CD8-positive, alpha-beta memory T cell (primary cell): ENCODE measurements around the gene ARSA. TPM values are rescaled to one million over a fixed set of nuclear protein-coding genes. Genes with fewer than 3 reads are reported as not detected.

Experiments used
- CTCF ChIA-PET: fragments of 350-600 bp; sonication (Branson Sonifier 250); formaldehyde crosslinking; loops from one replicate; lab custom pipeline; 2021; ENCODE audit warnings: antibody characterized with exemption; lab: Charles Lee
- POLR2A ChIA-PET: fragments of 350-600 bp; sonication (Branson Sonifier 250); formaldehyde crosslinking; loops from one replicate; lab custom pipeline; 2021; ENCODE audit warnings: antibody characterized with exemption; lab: Charles Lee
- DNase-seq, 5 donors: peaks; one replicate each; pipeline versions ENCODE4 v3.0.0 to v3.0.0-alpha.2; 2020 to 2022; ENCODE audit warnings: mixed read lengths in 1 of 5
- H3K27ac ChIP-seq: one replicate; pipeline ENCODE4 v1.7.0; 2013; ENCODE audit warnings: low read depth, mild to moderate bottlenecking, low read length, moderate library complexity
- H3K27me3 ChIP-seq: 2 replicates; pipeline ENCODE4 v1.7.0; 2013; ENCODE audit warnings: low read length, mild to moderate bottlenecking; ENCODE audit not compliant: insufficient read depth, poor library complexity, severe bottlenecking
- H3K36me3 ChIP-seq: 2 replicates; pipeline ENCODE4 v1.7.0; 2013; ENCODE audit warnings: mild to moderate bottlenecking, low read length, moderate library complexity; ENCODE audit not compliant: insufficient read depth
- H3K4me1 ChIP-seq: 2 replicates; pipeline ENCODE4 v1.7.0; 2013; ENCODE audit warnings: mild to moderate bottlenecking, low read length, moderate library complexity; ENCODE audit not compliant: insufficient read depth
- H3K4me3 ChIP-seq: 2 replicates; pipeline ENCODE4 v1.7.0; 2013; ENCODE audit warnings: mild to moderate bottlenecking, low read length
- H3K9me3 ChIP-seq: 2 replicates; pipeline ENCODE4 v1.7.0; 2013; ENCODE audit warnings: mild to moderate bottlenecking, low read length
- H3K27ac Mint-ChIP-seq, 8 donors: one replicate each; pipeline ENCODE4 v1.8.0; 2020 to 2021; ENCODE audit warnings: mixed read lengths in 8 of 8, mild to moderate bottlenecking in 6 of 8, inconsistent platforms in 3 of 8, moderate library complexity in 3 of 8
- H3K27me3 Mint-ChIP-seq, 2 donors: one replicate each; pipeline ENCODE4 v1.8.0; 2020 to 2021; ENCODE audit warnings: mixed read lengths in 2 of 2, mild to moderate bottlenecking in 1 of 2, moderate library complexity in 1 of 2
- H3K36me3 Mint-ChIP-seq, 3 donors: one replicate each; pipeline ENCODE4 v1.8.0; 2020 to 2021; ENCODE audit warnings: mixed read lengths in 3 of 3, inconsistent platforms in 1 of 3, mild to moderate bottlenecking in 1 of 3
- H3K4me1 Mint-ChIP-seq, 3 donors: one replicate each; pipeline ENCODE4 v1.8.0; 2020 to 2021; ENCODE audit warnings: mixed read lengths in 3 of 3, inconsistent platforms in 1 of 3, mild to moderate bottlenecking in 1 of 3
- H3K4me3 Mint-ChIP-seq, 7 donors: one replicate each; pipeline ENCODE4 v1.8.0; 2020 to 2021; ENCODE audit warnings: mixed read lengths in 7 of 7, mild to moderate bottlenecking in 6 of 7, moderate library complexity in 4 of 7, inconsistent platforms in 2 of 7
- H3K9me3 Mint-ChIP-seq, 5 donors: one replicate each; pipeline ENCODE4 v1.8.0; 2020 to 2022; ENCODE audit warnings: mixed read lengths in 5 of 5, mild to moderate bottlenecking in 3 of 5, moderate library complexity in 2 of 5, inconsistent platforms in 1 of 5
- polyA plus RNA-seq: library from polyadenylated mRNA; unstranded; fragments of 300-500 nt; fragmentation: Illumina TruSeq; gene quantifications from one replicate; pipeline ENCODE4 v1.2.3, GENCODE V29; 2021
- total RNA-seq, 2 experiments: library from RNA; stranded (reverse); gene quantifications; one replicate each; pipeline ENCODE4 v1.2.3, GENCODE V29; 2021

ARSA gene
- total and polyA plus RNA-seq, 3 experiments from 2014 or later: 10.6 to 25.3 (median 23.6) TPM

- peaks cover 16 to 26% (median 24%) of the 10 kb centered on the region in 3 donors for H3K4me1 Mint-ChIP-seq
- Histone ChIP-seq H3K36me3 (no peaks in the 10 kb centered on the region), H3K4me1 (peaks cover 15% of the 10 kb centered on the region), H3K4me3 (no peak overlapping the region), H3K27ac (no peak overlapping the region), H3K9me3 (no peaks in the 10 kb centered on the region), H3K27me3 (no peaks in the 10 kb centered on the region)
- POLR2A ChIA-PET: no interaction called here
- peak overlapping the region in 1 of 7 donors; percentile 70 for H3K4me3 Mint-ChIP-seq
- no peaks in the 10 kb centered on the region for H3K27me3 Mint-ChIP-seq
- H3K9me3 Mint-ChIP-seq: peaks cover 0 to 5% (median 0%) of the 10 kb centered on the region in 5 donors
- CTCF ChIA-PET: interaction anchor here (1.5 to 1.8 kb wide), 2 partner anchors 10 to 105 kb away, joined by 5 to 7 read pairs; partner anchors contain the start of gene SCO2
- no peak for DNase-seq
- peaks cover 0 to 12% (median 0%) of the 10 kb centered on the region in 3 donors for H3K36me3 Mint-ChIP-seq
- H3K27ac Mint-ChIP-seq: peak overlapping the region in 3 of 8 donors; percentile 5 to 85 (median 7)
Measured at GRCh38 chr22:50630376-50630775, 2.4 kb upstream of the ARSA start.

DNA sequence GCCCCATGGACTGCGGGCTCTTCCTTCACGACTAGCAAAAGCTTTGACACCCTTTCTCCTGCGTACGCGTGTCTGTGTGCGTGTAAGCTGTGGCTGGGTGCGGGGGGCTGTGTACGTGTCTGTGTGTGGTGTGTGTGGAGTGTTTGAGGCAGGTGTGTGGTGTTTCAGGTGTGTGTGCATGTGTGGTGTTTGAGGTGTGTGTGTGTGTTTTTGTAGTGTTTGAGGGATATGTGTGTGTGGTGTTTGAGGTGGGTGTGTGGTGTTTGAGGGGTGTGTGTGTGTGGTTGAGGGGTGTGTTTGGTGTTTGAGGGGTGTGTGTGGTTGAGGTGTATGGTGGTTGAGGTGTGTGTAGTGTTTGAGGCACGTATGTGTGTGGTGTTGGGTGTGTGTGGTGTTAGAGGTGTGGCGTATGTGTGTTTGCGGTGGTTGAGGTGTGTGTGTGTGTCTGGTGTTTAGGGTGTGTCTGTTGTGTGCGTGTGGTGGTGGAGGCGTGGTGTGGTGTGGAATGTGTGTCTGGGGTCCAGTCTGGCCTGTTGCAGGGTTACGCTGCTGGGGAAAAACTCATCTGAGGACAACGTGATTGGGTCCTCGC lies 687 bp upstream of the ARSA start:
- Mint-ChIP-seq H3K36me3 (peaks cover 0 to 23% (median 2%) of the 10 kb centered on the region in 3 donors), H3K27ac (peak overlapping the region; percentile 82 to 99 (median 93)), H3K4me1 (peaks cover 18 to 30% (median 24%) of the 10 kb centered on the region in 3 donors), H3K27me3 (no peaks in the 10 kb centered on the region), H3K9me3 (peaks cover 0 to 5% (median 0%) of the 10 kb centered on the region in 5 donors), H3K4me3 (peak overlapping the region; percentile 75 to 90 (median 84))
- H3K4me3 ChIP-seq: peak overlapping the region; percentile 70
- ChIA-PET POLR2A (interaction anchor here (0.7 to 1.0 kb wide), 2 partner anchors 46 to 101 kb away, joined by 3 read pairs; no protein-coding TSS in a partner anchor), CTCF (interaction anchor here (1.7 kb wide), 1 partner anchor 103 kb away, joined by 4 read pairs; the partner anchor contains the start of gene SCO2)
- peaks cover 15% of the 10 kb centered on the region for H3K4me1 ChIP-seq
- H3K27me3 ChIP-seq: no peaks in the 10 kb centered on the region
- no peaks in the 10 kb centered on the region for H3K9me3 ChIP-seq
- peak overlapping the region; percentile 56 for H3K27ac ChIP-seq
- peak in 3 of 5 donors; percentile 17 to 62 (median 61) for DNase-seq
- no peaks in the 10 kb centered on the region for H3K36me3 ChIP-seq

DNA sequence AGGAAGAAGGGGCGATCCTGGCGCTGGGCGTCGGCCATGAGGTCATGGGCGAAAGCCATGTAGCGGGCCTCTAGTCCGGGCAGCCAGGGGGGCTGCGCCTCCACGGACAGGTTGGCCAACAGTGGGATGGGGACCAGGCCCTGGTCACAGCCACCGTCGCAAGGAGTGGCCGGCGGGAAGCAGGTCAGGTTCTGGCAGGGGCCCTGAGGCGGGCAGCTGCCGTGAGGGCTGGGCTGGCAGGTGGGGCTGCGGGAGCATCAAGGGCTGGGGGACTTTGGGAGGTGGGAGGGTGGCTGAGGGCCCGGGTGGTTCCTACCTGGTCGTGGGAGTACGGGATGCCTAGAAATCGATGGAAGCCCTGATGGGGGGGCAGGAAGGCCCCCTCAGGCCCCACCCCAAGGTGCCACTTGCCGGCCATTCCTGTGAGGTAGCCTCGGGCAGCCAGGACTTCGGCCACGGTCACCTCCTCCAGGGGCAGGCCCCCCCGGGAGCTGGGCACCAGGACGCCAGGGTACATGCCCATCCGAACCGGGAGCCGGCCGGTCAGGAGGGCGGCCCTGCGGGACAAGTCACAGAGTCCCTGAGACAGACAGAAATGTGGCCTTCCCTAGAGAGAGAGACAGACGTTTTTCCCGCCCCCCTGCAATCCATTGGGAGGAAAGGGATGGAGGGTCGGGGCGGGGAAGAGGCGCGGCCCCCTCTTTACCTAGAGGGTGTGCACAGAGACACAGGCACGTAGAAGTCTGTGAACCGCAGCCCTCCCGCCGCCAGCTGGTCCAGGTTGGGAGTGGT lies 906 bp downstream of the ARSA start:
- peaks cover 26 to 43% (median 32%) of the 10 kb centered on the region in 3 donors for H3K4me1 Mint-ChIP-seq
- peak overlapping the region; percentile 84 for H3K4me3 ChIP-seq
- peak overlapping the region; percentile 39 to 95 (median 82) for H3K27ac Mint-ChIP-seq
- peak overlapping the region; percentile 57 for H3K27ac ChIP-seq
- peaks cover 0 to 5% (median 0%) of the 10 kb centered on the region in 5 donors for H3K9me3 Mint-ChIP-seq
- ChIA-PET POLR2A (interaction anchor here (0.9 to 1.8 kb wide), 2 partner anchors 27 to 102 kb away, joined by 3 to 5 read pairs; partner anchors contain the start of gene SCO2), CTCF (interaction anchor here (1.2 to 1.7 kb wide), 2 partner anchors 64 to 101 kb away, joined by 3 to 4 read pairs; partner anchors contain the start of genes SCO2 and SYCE3)
- peaks cover 0 to 23% (median 2%) of the 10 kb centered on the region in 3 donors for H3K36me3 Mint-ChIP-seq
- peaks cover 28% of the 10 kb centered on the region for H3K4me1 ChIP-seq
- H3K36me3 ChIP-seq: no peaks in the 10 kb centered on the region
- peak overlapping the region; percentile 75 to 89 (median 83) for H3K4me3 Mint-ChIP-seq
- H3K9me3 ChIP-seq: no peaks in the 10 kb centered on the region
- no peaks in the 10 kb centered on the region for H3K27me3 ChIP-seq
- H3K27me3 Mint-ChIP-seq: no peaks in the 10 kb centered on the region
- DNase-seq: peak in 1 of 5 donors; percentile 55

DNA sequence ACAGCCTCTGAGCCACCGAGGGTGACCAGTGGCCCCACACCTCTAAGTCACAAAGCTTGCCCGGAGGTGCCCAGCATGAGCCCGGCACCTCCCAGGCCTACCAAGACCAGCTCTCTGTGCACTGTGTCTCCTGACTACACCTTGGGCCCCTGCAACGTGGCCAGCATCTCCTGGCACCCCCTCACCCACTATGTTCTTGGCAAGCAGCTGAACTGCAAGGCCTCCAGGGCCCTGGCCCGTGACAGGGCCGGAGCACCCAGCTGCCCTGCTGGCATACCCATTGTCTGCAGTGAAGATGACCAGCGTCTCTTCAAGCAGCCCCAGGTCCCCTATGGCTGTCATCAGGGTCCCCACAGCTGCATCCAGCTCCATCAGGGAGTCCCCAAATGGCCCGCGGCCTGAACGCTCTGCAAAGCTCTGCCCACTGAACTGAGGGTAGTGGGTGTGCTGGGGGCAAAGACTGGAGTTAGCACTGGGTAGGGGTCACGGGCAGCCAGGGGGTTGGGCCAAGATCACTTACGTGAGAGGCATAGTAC lies 1.6 kb downstream of the ARSA start:
- Histone ChIP-seq H3K4me3 (no peak overlapping the region), H3K27ac (no peak overlapping the region), H3K4me1 (peaks cover 35% of the 10 kb centered on the region), H3K9me3 (no peaks in the 10 kb centered on the region), H3K36me3 (no peaks in the 10 kb centered on the region), H3K27me3 (no peaks in the 10 kb centered on the region)
- H3K27me3 Mint-ChIP-seq: no peaks in the 10 kb centered on the region
- no peak for DNase-seq
- ChIA-PET POLR2A (interaction anchor here (1.8 kb wide), 1 partner anchor 101 kb away, joined by 5 read pairs; the partner anchor contains the start of gene SCO2), CTCF (interaction anchor here (1.2 kb wide), 1 partner anchor 63 kb away, joined by 3 read pairs; the partner anchor contains the start of gene SYCE3)
- peaks cover 0 to 23% (median 2%) of the 10 kb centered on the region in 3 donors for H3K36me3 Mint-ChIP-seq
- H3K4me1 Mint-ChIP-seq: peaks cover 33 to 50% (median 39%) of the 10 kb centered on the region in 3 donors
- H3K27ac Mint-ChIP-seq: peak overlapping the region in 5 of 8 donors; percentile 9 to 85 (median 51)
- H3K4me3 Mint-ChIP-seq: peak overlapping the region; percentile 24 to 81 (median 67)
- H3K9me3 Mint-ChIP-seq: peaks cover 0 to 5% (median 0%) of the 10 kb centered on the region in 5 donors

- Histone ChIP-seq H3K27me3 (no peaks in the 10 kb centered on the region), H3K4me3 (no peak overlapping the region), H3K4me1 (peaks cover 41% of the 10 kb centered on the region), H3K9me3 (no peaks in the 10 kb centered on the region), H3K36me3 (no peaks in the 10 kb centered on the region), H3K27ac (no peak overlapping the region)
- Mint-ChIP-seq H3K9me3 (peaks cover 0 to 5% (median 0%) of the 10 kb centered on the region in 5 donors), H3K27me3 (no peaks in the 10 kb centered on the region), H3K4me3 (peak overlapping the region in 1 of 7 donors; percentile 81), H3K36me3 (peaks cover 0 to 23% (median 2%) of the 10 kb centered on the region in 3 donors), H3K4me1 (peaks cover 39 to 56% (median 45%) of the 10 kb centered on the region in 3 donors), H3K27ac (peak overlapping the region in 2 of 8 donors; percentile 41 to 51)
- CTCF ChIA-PET: no interaction called here
- POLR2A ChIA-PET: interaction anchor here (0.5 kb wide), 1 partner anchor 233 kb away, joined by 5 read pairs; no protein-coding TSS in a partner anchor
- no peak for DNase-seq
Measured at GRCh38 chr22:50625568-50626313, 2.2 kb downstream of the ARSA start.

- peaks cover 44 to 62% (median 49%) of the 10 kb centered on the region in 3 donors for H3K4me1 Mint-ChIP-seq
- POLR2A ChIA-PET: interaction anchor here (0.5 kb wide), 1 partner anchor 233 kb away, joined by 5 read pairs; no protein-coding TSS in a partner anchor
- CTCF ChIA-PET: no interaction called here
Measured at GRCh38 chr22:50625131-50625567, 2.8 kb downstream of the ARSA start.

More at GRCh38 chr22:50625131-50625567, 2.8 kb downstream of the ARSA start:
- H3K27ac Mint-ChIP-seq: peak overlapping the region in 2 of 8 donors; percentile 33 to 41
- DNase-seq: no peak
- Histone ChIP-seq H3K27me3 (no peaks in the 10 kb centered on the region), H3K36me3 (no peaks in the 10 kb centered on the region), H3K4me1 (peaks cover 45% of the 10 kb centered on the region), H3K9me3 (no peaks in the 10 kb centered on the region), H3K4me3 (no peak overlapping the region), H3K27ac (no peak overlapping the region)
- no peaks in the 10 kb centered on the region for H3K27me3 Mint-ChIP-seq
- peaks cover 0 to 5% (median 0%) of the 10 kb centered on the region in 5 donors for H3K9me3 Mint-ChIP-seq
- H3K36me3 Mint-ChIP-seq: peaks cover 0 to 23% (median 2%) of the 10 kb centered on the region in 3 donors
- H3K4me3 Mint-ChIP-seq: peak overlapping the region in 1 of 7 donors; percentile 82
